Esophagus squamous epithelium (tissue), 4 donors: Measurements from ENCODE around the gene PFKM.

ENCODE experiments used
- POLR2A ChIP-seq, 4 donors: fragments of 450-650 bp; IDR thresholded peaks; one replicate each; pipeline ENCODE4 v1.6.1; 2017; ENCODE audit warnings: antibody characterized with exemption in 4 of 4, mild to moderate bottlenecking in 4 of 4, moderate library complexity in 3 of 4
- TF ChIP-seq, protein P1 (sequence below), 6 experiments: fragments of 450-650 bp in 4 of 6; fragments of 200-600 bp in 2 of 6; sonication (generic) in 2 of 6; IDR thresholded peaks; one replicate each; pipeline ENCODE4 v1.5.1; 2016 to 2019; ENCODE audit warnings: antibody characterized with exemption in 6 of 6, mild to moderate bottlenecking in 4 of 6, moderate library complexity in 4 of 6

DNA sequence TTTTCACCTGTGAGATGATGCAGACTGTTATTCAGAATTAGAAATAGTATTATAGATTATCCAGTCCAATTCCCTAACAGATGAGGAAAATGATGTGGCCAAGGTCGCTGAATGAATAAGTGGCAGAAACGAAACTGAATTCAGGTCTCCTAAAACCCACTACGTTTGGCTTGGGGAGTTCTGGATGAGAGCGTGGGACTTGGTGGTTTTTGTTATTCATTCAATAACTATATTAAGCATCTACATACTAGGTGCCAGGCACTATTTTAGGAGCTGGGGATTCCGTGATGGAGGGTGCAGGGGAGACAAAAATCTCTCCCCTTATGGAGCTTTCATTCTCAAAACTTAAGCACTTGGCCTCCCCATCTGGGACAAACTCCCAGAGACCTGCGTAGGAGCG, 63.5 kb downstream of the PFKM start:
- TF ChIP-seq, protein P1, sequence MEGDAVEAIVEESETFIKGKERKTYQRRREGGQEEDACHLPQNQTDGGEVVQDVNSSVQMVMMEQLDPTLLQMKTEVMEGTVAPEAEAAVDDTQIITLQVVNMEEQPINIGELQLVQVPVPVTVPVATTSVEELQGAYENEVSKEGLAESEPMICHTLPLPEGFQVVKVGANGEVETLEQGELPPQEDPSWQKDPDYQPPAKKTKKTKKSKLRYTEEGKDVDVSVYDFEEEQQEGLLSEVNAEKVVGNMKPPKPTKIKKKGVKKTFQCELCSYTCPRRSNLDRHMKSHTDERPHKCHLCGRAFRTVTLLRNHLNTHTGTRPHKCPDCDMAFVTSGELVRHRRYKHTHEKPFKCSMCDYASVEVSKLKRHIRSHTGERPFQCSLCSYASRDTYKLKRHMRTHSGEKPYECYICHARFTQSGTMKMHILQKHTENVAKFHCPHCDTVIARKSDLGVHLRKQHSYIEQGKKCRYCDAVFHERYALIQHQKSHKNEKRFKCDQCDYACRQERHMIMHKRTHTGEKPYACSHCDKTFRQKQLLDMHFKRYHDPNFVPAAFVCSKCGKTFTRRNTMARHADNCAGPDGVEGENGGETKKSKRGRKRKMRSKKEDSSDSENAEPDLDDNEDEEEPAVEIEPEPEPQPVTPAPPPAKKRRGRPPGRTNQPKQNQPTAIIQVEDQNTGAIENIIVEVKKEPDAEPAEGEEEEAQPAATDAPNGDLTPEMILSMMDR (IDR thresholded peaks at IDR 0.05): no peak
- TF ChIP-seq POLR2A (IDR thresholded peaks at IDR 0.05): no peak
